C4-2B (cell line): ENCODE results near the gene NIPBL.

Source experiments
- H3K27ac ChIP-seq: fragments of 450-650 bp; 2 replicates; pipeline ENCODE4 v1.5.1; 2017
- CTCF ChIP-seq: fragments of 450-650 bp; conservative IDR thresholded peaks from 2 replicates; pipeline ENCODE4 v1.5.1; 2017; ENCODE audit warnings: mild to moderate bottlenecking
- ZFX ChIP-seq: fragments of 450-650 bp; IDR thresholded peaks from 2 replicates; pipeline ENCODE4 v1.6.1; 2017

Gene NIPBL

DNA sequence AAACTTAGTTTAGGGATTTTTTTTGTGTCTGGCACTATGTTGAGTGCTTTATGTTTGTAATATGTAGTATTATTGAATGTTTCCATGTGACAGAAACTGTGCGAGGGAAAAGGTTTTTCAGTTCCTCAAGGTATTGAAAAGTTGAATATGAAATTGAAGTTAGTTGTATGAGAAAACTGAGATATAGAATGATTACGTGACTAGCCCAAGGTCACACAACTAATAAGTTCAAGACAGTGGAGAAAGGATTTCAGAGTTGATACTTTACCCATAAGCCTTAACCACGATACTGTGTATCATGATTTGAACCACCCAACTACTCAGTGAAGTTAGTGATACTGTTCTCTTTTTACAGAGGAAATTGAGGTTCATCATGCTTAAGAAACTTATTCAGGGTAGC, 5.7 kb downstream of the NIPBL start:
- H3K27ac ChIP-seq, result no peak overlapping the region
- TF ChIP-seq ZFX (no peak), CTCF (no peak)

GRCh38 chr5:36883894-36884462, 7.4 kb downstream of the NIPBL start:
- no peak for TF ChIP-seq ZFX
- TF ChIP-seq CTCF, result no peak
- no peak overlapping the region for H3K27ac ChIP-seq

DNA sequence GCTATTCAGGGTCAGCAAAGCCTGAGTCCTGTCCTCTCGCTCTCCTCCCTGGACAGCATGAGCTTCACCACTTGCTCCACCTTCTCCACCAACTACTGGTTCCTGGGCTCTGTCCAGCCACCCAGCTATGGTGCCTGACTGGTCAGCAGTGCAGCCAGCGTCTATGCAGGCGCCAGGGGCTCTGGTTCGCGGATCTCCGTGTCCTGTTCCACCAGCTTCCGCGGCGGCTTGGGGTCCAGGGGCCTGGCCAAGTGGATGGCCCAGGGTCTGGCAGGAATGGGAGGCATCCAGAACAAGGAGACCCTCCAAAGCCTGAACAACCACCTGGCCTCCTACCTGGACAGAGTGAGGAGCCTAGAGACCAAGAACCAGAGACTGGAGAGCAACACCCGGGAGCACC, 8.6 kb downstream of the NIPBL start:
- no peak overlapping the region for H3K27ac ChIP-seq
- no peak for TF ChIP-seq CTCF
- TF ChIP-seq ZFX, result no peak

DNA sequence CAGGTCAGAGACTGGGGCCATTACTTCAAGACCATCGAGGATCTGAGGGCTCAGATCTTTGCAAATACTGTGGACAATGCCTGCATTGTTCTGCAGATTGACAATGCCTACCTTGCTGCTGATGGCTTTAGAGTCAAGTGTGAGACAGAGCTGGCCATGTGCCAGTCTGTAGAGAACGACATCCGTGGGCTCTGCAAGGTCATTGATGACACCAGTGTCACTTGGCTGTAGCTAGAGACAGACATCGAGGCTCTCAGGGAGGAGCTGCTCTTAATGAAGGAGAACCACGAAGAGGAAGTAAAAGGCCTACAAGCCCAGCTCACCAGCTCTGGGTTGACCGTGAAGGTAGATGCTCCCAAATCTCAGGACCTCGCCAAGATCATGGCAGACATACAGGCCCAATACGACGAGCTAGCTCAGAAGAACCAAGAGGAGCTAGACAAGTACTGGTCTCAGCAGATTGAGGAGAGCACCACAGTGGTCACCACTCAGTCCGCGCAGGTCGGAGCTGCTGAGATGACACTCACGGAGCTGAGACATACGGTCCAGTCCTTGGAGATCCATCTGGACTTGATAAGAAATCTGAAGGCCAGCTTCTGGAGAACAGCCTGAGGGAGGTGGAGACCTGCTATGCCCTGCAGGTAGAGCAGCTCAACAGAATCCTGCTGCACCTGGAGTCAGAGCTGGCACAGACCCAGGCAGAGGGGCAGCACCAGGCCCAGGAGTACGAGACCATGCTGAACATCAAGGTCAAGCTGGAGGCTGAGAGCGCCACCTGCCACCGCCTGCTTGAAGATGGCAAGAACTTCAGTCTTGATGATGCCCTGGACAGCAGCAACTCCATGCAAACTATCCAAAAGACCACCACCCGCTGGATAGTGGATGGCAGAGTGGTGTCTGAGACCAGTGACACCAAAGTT, 9.3 kb downstream of the NIPBL start:
- no peak for TF ChIP-seq CTCF
- TF ChIP-seq ZFX, result no peak
- no peak overlapping the region for H3K27ac ChIP-seq

- TF ChIP-seq ZFX, result no peak
- no peak for TF ChIP-seq CTCF
- no peak overlapping the region for H3K27ac ChIP-seq
These were observed 10.2 kb downstream of the NIPBL start for GRCh38 chr5:36886791-36887190.

DNA sequence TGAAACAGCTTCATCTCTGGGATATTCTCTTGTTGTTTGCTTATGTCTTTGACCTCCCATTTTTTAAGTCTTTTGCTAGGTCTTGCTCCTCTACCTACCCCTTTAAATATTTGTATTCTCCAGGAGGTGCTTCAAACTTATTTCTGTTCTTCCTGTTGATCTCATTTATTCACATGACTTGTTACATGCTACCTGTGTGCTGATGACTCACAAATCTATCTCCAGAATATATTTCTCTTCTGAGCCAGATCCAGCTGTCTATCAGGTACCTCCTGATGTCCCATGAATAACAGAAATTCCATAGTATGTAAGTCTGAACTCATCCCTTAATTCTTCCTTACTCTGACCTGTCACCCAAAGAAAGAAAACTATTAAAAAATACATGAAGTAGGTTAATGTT, 11.0 kb downstream of the NIPBL start:
- H3K27ac ChIP-seq, result no peak overlapping the region
- TF ChIP-seq ZFX (no peak), CTCF (no peak)

GRCh38 chr5:36888303-36888702, 11.7 kb downstream of the NIPBL start:
- TF ChIP-seq CTCF (no peak), ZFX (no peak)
- no peak overlapping the region for H3K27ac ChIP-seq
